ENCODE measurements around the gene GPR26. TPM values are rescaled to one million over a fixed set of nuclear protein-coding genes. Genes with fewer than 3 reads are reported as not detected.

Gene GPR26
- total RNA-seq, 2 donors from 2014 or later, result not detected

DNA sequence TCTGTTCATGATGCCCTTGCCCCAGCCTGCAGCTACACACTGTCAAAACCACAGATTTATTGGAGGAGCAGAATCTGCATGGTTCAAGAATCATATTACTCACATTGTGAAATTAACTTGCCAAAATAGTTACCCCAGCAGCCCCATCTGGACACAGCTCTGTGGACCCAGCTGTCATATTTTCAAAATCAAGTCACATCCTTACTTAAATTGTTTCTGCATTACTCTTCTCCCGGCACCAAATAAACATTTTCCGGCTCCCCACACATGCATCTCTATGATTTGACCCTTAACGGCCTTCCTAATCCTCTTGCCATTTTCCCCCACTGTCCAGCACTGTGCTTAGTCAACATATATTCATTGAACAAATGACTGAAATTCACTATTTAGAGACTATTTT, 43.8 kb upstream of the GPR26 start:
- H3K4me3 ChIP-seq (ENCODE audit: low read length), result no peak overlapping the region
- Mint-ChIP-seq H3K4me1 (no peaks in the 10 kb centered on the region), H3K27me3 (ENCODE audit: insufficient read depth) (peaks cover 8% of the 10 kb centered on the region), H3K9me3 (no peaks in the 10 kb centered on the region), H3K27ac (no peak overlapping the region), H3K4me3 (no peak overlapping the region), H3K36me3 (ENCODE audit: low read depth) (no peaks in the 10 kb centered on the region)
- WGBS, 2 experiments (ENCODE audit: insufficient coverage in 1 of 2, insufficient read length in 1 of 2), result 82 to 100% methylated on average over 2 of the region's 3 CpGs
- no peaks in the 10 kb centered on the region for H3K9me3 ChIP-seq (ENCODE audit: control insufficient read depth, low read length)
- TF ChIP-seq, protein P1, sequence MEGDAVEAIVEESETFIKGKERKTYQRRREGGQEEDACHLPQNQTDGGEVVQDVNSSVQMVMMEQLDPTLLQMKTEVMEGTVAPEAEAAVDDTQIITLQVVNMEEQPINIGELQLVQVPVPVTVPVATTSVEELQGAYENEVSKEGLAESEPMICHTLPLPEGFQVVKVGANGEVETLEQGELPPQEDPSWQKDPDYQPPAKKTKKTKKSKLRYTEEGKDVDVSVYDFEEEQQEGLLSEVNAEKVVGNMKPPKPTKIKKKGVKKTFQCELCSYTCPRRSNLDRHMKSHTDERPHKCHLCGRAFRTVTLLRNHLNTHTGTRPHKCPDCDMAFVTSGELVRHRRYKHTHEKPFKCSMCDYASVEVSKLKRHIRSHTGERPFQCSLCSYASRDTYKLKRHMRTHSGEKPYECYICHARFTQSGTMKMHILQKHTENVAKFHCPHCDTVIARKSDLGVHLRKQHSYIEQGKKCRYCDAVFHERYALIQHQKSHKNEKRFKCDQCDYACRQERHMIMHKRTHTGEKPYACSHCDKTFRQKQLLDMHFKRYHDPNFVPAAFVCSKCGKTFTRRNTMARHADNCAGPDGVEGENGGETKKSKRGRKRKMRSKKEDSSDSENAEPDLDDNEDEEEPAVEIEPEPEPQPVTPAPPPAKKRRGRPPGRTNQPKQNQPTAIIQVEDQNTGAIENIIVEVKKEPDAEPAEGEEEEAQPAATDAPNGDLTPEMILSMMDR (conservative IDR thresholded peaks at IDR 0.05), result no peak
- H3K4me1 ChIP-seq (ENCODE audit: control insufficient read depth, insufficient read depth, low read length), result no peaks in the 10 kb centered on the region
- no peak overlapping the region for H3K9ac ChIP-seq (ENCODE audit: extremely low read depth, low read length, poor library complexity, severe bottlenecking)
- H3K27me3 ChIP-seq (ENCODE audit: control insufficient read depth, insufficient read depth, low read length, poor library complexity, severe bottlenecking), result peaks cover 5% of the 10 kb centered on the region
- no peaks in the 10 kb centered on the region for H3K36me3 ChIP-seq (ENCODE audit: control insufficient read depth, insufficient read depth, low read length)
- no peak for DNase-seq
- no peak overlapping the region for H3K27ac ChIP-seq (ENCODE audit: low read depth, low read length)

DNA sequence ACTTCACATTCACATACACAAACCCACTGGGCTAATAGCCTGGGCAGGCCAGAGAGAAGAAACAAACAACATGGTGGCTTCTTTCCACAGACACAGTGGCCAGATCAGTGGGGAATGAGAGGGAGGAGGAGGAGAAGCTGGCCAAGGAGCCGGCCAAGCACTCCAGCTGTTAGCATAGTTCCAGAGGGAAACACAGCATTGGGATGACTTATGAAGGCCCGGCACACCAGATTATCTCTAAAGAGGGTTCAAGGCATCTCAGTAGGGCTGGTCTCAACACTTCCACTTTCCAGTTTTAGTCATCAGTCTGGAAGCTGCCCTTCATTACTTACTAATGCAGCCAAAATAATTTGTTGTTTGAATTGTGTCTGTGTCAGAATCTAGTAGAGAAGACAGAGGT, 42.1 kb upstream of the GPR26 start:
- Histone ChIP-seq H3K9me3 (ENCODE audit: control insufficient read depth, low read length) (no peaks in the 10 kb centered on the region), H3K4me1 (ENCODE audit: control insufficient read depth, insufficient read depth, low read length) (no peaks in the 10 kb centered on the region), H3K27ac (ENCODE audit: low read depth, low read length) (no peak overlapping the region), H3K27me3 (ENCODE audit: control insufficient read depth, insufficient read depth, low read length, poor library complexity, severe bottlenecking) (peaks cover 5% of the 10 kb centered on the region), H3K36me3 (ENCODE audit: control insufficient read depth, insufficient read depth, low read length) (no peaks in the 10 kb centered on the region), H3K4me3 (ENCODE audit: low read length) (no peak overlapping the region), H3K9ac (ENCODE audit: extremely low read depth, low read length, poor library complexity, severe bottlenecking) (no peak overlapping the region)
- no peak overlapping the region for H3K27ac Mint-ChIP-seq
- no peak for DNase-seq
- no peak overlapping the region for H3K4me3 Mint-ChIP-seq
- no peaks in the 10 kb centered on the region for H3K4me1 Mint-ChIP-seq
- H3K36me3 Mint-ChIP-seq (ENCODE audit: low read depth), result no peaks in the 10 kb centered on the region
- TF ChIP-seq, protein P1 (conservative IDR thresholded peaks at IDR 0.05), result no peak
- H3K27me3 Mint-ChIP-seq (ENCODE audit: insufficient read depth), result peaks cover 8% of the 10 kb centered on the region
- no peaks in the 10 kb centered on the region for H3K9me3 Mint-ChIP-seq
- 90 to 100% methylated on average over 1 to 2 of the region's 2 CpGs for WGBS, 2 experiments (ENCODE audit: insufficient coverage in 1 of 2, insufficient read length in 1 of 2)

DNA sequence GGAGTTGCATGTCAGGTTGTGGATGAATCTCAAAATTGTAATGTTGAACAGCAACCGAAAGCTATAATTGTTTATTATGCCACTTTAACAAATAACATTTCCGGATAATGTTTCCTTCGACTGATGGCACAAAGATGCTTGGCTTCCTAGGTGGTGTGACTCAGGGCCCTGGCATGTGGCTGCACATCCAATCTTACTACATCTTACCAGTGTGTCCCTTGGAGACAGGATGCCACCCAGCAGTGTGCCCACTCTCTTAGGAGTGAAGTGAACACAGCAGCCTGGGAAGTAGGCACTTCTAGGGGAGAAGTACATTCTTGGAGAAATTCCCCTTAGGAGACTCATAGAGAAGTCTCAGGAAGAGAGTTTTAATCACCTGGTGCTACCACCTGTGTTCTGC, 33.0 kb upstream of the GPR26 start:
- Mint-ChIP-seq H3K36me3 (ENCODE audit: low read depth) (no peaks in the 10 kb centered on the region), H3K4me1 (no peaks in the 10 kb centered on the region), H3K9me3 (peaks cover 2% of the 10 kb centered on the region), H3K27ac (no peak overlapping the region), H3K27me3 (ENCODE audit: insufficient read depth) (peaks cover 17% of the 10 kb centered on the region), H3K4me3 (no peak overlapping the region)
- TF ChIP-seq, protein P1 (conservative IDR thresholded peaks at IDR 0.05), result no peak
- Histone ChIP-seq H3K9ac (ENCODE audit: extremely low read depth, low read length, poor library complexity, severe bottlenecking) (no peak overlapping the region), H3K27me3 (ENCODE audit: control insufficient read depth, insufficient read depth, low read length, poor library complexity, severe bottlenecking) (no peaks in the 10 kb centered on the region), H3K36me3 (ENCODE audit: control insufficient read depth, insufficient read depth, low read length) (no peaks in the 10 kb centered on the region), H3K9me3 (ENCODE audit: control insufficient read depth, low read length) (no peaks in the 10 kb centered on the region), H3K4me3 (ENCODE audit: low read length) (no peak overlapping the region), H3K4me1 (ENCODE audit: control insufficient read depth, insufficient read depth, low read length) (no peaks in the 10 kb centered on the region), H3K27ac (ENCODE audit: low read depth, low read length) (no peak overlapping the region)
- peak; percentile 22 for DNase-seq
- WGBS, 2 experiments (ENCODE audit: insufficient coverage in 1 of 2, insufficient read length in 1 of 2), result 93 to 95% methylated on average over 3 of the region's 3 CpGs

Measured in endodermal cell (in vitro differentiated cells).